GM12878 (cell line): Measurements from ENCODE around the gene CSMD2. TPM values are rescaled to one million over a fixed set of nuclear protein-coding genes. Genes with fewer than 3 reads are reported as not detected.

Experiments
- ATAC-seq: fragments of 200-7000 bp; cut with Tn5 transposase; 3 replicates; pipeline ENCODE4 v1.9.1; 2020; ENCODE audit warnings: mild to moderate bottlenecking, moderate library complexity
- BruUV-seq: library from RNA; stranded (reverse); fragments of 400-500 nt; replicated peaks from 2 replicates; lab custom pipeline; 2021; lab: Mats Ljungman, UMichigan
- CTCF ChIA-PET: fragments of 300-600 bp; sonication (Branson Sonifier 250); formaldehyde crosslinking; extraction: SDS; loops from one replicate; lab custom pipeline; 2021; ENCODE audit warnings: inconsistent platforms; lab: Yijun Ruan, JAX
- POLR2A ChIA-PET: fragments of 350-600 bp; formaldehyde crosslinking; extraction: SDS; loops from one replicate; lab custom pipeline; 2021; ENCODE audit warnings: inconsistent platforms; lab: Charles Lee
- RAD21 ChIA-PET: fragments of 300-600 bp; sonication (Branson Sonifier 250); formaldehyde crosslinking; loops from one replicate; lab custom pipeline; 2023; ENCODE audit warnings: antibody characterized with exemption; ENCODE audit not compliant: unreplicated experiment; lab: Charles Lee
- SMC1A ChIA-PET: fragments of 300-600 bp; sonication (Branson Sonifier 250); formaldehyde crosslinking; loops from one replicate; lab custom pipeline; 2023; ENCODE audit not compliant: unreplicated experiment, uncharacterized antibody; lab: Charles Lee
- DNase-seq: peaks from one replicate; pipeline ENCODE4 v3.0.0-alpha.2; 2011; ENCODE audit warnings: low read depth, low spot score
- FAIRE-seq: peaks from 3 replicates; lab custom pipeline; 2011; peaks lifted over from hg19 to GRCh38; lab: Jason Lieb, UNC
- H2AFZ ChIP-seq: 2 replicates; pipeline ENCODE4 v1.6.0; 2011; ENCODE audit warnings: low read depth, low read length, control low read depth; ENCODE audit not compliant: control insufficient read depth
- H3K27ac ChIP-seq: 2 replicates; pipeline ENCODE4 v1.5.1; 2011; ENCODE audit warnings: control low read depth; ENCODE audit not compliant: control insufficient read depth, insufficient read depth
- H3K27me3 ChIP-seq, 2 experiments: replicated peaks in 1 of 2; 2 replicates each; pipeline versions ENCODE4 v1.6.0 to v1.6.1; 2011; ENCODE audit warnings: low read length in 1 of 2; ENCODE audit not compliant: control insufficient read depth in 2 of 2, insufficient read depth in 2 of 2
- H3K36me3 ChIP-seq, 2 experiments: 2 replicates each; pipeline ENCODE4 v1.5.1; 2011; ENCODE audit warnings: low read length in 1 of 2; ENCODE audit not compliant: control insufficient read depth in 2 of 2, insufficient read depth in 2 of 2
- H3K4me1 ChIP-seq: 2 replicates; pipeline ENCODE4 v1.6.1; 2011; ENCODE audit warnings: mild to moderate bottlenecking, low read length, moderate library complexity, mixed read lengths; ENCODE audit not compliant: control insufficient read depth, insufficient read depth
- H3K4me2 ChIP-seq: 2 replicates; pipeline ENCODE4 v1.6.0; 2011; ENCODE audit warnings: control low read depth; ENCODE audit not compliant: control insufficient read depth, insufficient read depth
- H3K4me3 ChIP-seq: fragments of 200-600 bp; sonication (generic); 2 replicates; pipeline ENCODE4 v1.5.1; 2016
- H3K79me2 ChIP-seq: 2 replicates; pipeline ENCODE4 v1.6.0; 2011; ENCODE audit warnings: low read length; ENCODE audit not compliant: control insufficient read depth, insufficient read depth
- H3K9ac ChIP-seq: 2 replicates; pipeline ENCODE4 v1.8.0; 2011; ENCODE audit warnings: low read length, control low read depth, mixed read lengths; ENCODE audit not compliant: control insufficient read depth, insufficient read depth
- H3K9me3 ChIP-seq: replicated peaks from 3 replicates; pipeline ENCODE4 v1.5.1; 2011; ENCODE audit warnings: mild to moderate bottlenecking, low read length; ENCODE audit not compliant: control insufficient read depth, insufficient read depth
- H4K20me1 ChIP-seq: 2 replicates; pipeline ENCODE4 v1.6.0; 2011; ENCODE audit not compliant: control insufficient read depth, insufficient read depth
- ZNF217 ChIP-seq: fragments of 450-650 bp; IDR thresholded peaks from 2 replicates; pipeline ENCODE4 v1.6.1; 2017; ENCODE audit warnings: antibody characterized with exemption, mild to moderate bottlenecking
- WGBS: methylation state at CpG from one replicate; pipeline ENCODE4 v1.1.6; 2016; ENCODE audit warnings: low lambda C conversion rate; ENCODE audit not compliant: insufficient replicate concordance, insufficient coverage; ENCODE audit errors: missing lambda C conversion rate; 5-methylcytosine and 5-hydroxymethylcytosine counted together
- in situ Hi-C: fragments of 300-500 bp; cut with MboI; formaldehyde crosslinking; loops from 9 replicates; pipeline ENCODE4 v1.14.3; 2018; ENCODE audit warnings: mixed read lengths
- intact Hi-C: fragments of 100-400 bp; cut with micrococcal nuclease; formaldehyde crosslinking; loops from one replicate; pipeline ENCODE4 v1.14.2; 2022; ENCODE audit not compliant: unreplicated experiment
- polyA plus RNA-seq, 11 experiments: library from polyadenylated mRNA; depleted of rRNA in 4 of 11; unstranded in 6 of 11; stranded (reverse) in 5 of 11; fragments of >200 nt; fragmentation: Nextera tagmentation in 4 of 11; fragmentation: Illumina TruSeq in 1 of 11; extraction: Ambion mirVana in 4 of 11; extraction: Trizol in 1 of 11; gene quantifications; 1 replicate in 1 of 11; 2 replicates in 10 of 11; pipeline versions ENCODE4 v1.2.1 to v1.2.3, GENCODE V29; 2011 to 2016; ENCODE audit warnings: inconsistent platforms in 2 of 11, missing spikeins in 2 of 11, low read depth in 1 of 11
- total RNA-seq, 4 experiments: library from RNA; depleted of rRNA in 3 of 4; stranded (reverse); fragments of >200 nt in 3 of 4; fragmentation: Illumina TruSeq in 1 of 4; extraction: Trizol in 1 of 4; gene quantifications; 2 replicates each; pipeline versions ENCODE4 v1.2.1 to v1.2.3, GENCODE V29; 2013 to 2021
- TF ChIP-seq, protein P1 (sequence below): fragments of 450-650 bp; IDR thresholded peaks from 2 replicates; pipeline ENCODE4 v1.6.1; 2014; ENCODE audit warnings: mild to moderate bottlenecking
- TF ChIP-seq, protein P2 (sequence below): fragments of 450-650 bp; formaldehyde crosslinking; IDR thresholded peaks from 2 replicates; pipeline ENCODE4 v1.4.0; 2020; ENCODE audit warnings: mild to moderate bottlenecking, moderate library complexity
- TF ChIP-seq, protein P3 (sequence below): fragments of 450-650 bp; conservative IDR thresholded peaks from 2 replicates; pipeline ENCODE4 v1.6.1; 2017; ENCODE audit warnings: mild to moderate bottlenecking, moderate library complexity

The CSMD2 gene
- total and polyA plus RNA-seq, 10 of the 15 experiments (the other 5 are each of a cell fraction or from before 2014, with no cell fraction given) = under 0.01 TPM; not detected in 9

DNA sequence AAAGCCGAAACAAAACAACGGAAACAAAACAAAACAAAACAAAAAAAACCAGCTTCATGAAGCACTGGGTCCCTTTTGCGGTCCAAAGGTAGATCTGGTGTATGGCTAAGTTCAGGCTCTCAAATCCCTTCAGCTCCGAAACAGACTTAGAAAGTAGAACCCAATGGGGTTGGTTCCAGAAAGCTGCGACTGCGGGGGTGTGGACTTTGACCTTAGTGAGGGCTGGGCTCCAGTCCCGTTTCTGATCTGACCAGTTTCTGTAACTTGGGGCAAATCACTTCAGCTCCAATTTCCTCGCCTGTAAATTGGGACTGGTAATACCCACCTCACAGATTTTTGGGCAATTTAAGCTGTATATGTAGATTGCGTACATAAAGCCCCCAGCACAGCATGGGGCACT lies 587.4 kb downstream of the CSMD2 start:
- SMC1A ChIA-PET = no interaction called here

More for the DNA sequence above, 587.4 kb downstream of the CSMD2 start:
- intact Hi-C loops = no loop called here
- H3K4me2 ChIP-seq = no peak overlapping the region
- no peak for FAIRE-seq
- H3K27me3 ChIP-seq = no peaks in the 10 kb centered on the region; a peak in 1 of 4 replicates
- no peak overlapping the region for H2AFZ ChIP-seq
- no peak for ATAC-seq
- no peak overlapping the region for H3K4me3 ChIP-seq
- 59% methylated on average over 9 of the region's 9 CpGs for WGBS
- no peaks in the 10 kb centered on the region for H3K36me3 ChIP-seq
- in situ Hi-C loops = no loop called here
- DNase-seq = no peak
- no peak overlapping the region for H3K27ac ChIP-seq
- POLR2A ChIA-PET = no interaction called here
- no peaks in the 10 kb centered on the region for H3K79me2 ChIP-seq
- no TSS peak for BruUV-seq
- RAD21 ChIA-PET = interaction anchor here (0.6 kb wide), 1 partner anchor 52 kb away, joined by 4 read pairs; no protein-coding TSS in a partner anchor
- CTCF ChIA-PET = no interaction called here
- H4K20me1 ChIP-seq = no peaks in the 10 kb centered on the region
- H3K9me3 ChIP-seq = no peaks in the 10 kb centered on the region
- no peaks in the 10 kb centered on the region for H3K4me1 ChIP-seq
- TF ChIP-seq, protein P1, sequence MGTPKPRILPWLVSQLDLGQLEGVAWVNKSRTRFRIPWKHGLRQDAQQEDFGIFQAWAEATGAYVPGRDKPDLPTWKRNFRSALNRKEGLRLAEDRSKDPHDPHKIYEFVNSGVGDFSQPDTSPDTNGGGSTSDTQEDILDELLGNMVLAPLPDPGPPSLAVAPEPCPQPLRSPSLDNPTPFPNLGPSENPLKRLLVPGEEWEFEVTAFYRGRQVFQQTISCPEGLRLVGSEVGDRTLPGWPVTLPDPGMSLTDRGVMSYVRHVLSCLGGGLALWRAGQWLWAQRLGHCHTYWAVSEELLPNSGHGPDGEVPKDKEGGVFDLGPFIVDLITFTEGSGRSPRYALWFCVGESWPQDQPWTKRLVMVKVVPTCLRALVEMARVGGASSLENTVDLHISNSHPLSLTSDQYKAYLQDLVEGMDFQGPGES = no peak
- TF ChIP-seq, protein P2, sequence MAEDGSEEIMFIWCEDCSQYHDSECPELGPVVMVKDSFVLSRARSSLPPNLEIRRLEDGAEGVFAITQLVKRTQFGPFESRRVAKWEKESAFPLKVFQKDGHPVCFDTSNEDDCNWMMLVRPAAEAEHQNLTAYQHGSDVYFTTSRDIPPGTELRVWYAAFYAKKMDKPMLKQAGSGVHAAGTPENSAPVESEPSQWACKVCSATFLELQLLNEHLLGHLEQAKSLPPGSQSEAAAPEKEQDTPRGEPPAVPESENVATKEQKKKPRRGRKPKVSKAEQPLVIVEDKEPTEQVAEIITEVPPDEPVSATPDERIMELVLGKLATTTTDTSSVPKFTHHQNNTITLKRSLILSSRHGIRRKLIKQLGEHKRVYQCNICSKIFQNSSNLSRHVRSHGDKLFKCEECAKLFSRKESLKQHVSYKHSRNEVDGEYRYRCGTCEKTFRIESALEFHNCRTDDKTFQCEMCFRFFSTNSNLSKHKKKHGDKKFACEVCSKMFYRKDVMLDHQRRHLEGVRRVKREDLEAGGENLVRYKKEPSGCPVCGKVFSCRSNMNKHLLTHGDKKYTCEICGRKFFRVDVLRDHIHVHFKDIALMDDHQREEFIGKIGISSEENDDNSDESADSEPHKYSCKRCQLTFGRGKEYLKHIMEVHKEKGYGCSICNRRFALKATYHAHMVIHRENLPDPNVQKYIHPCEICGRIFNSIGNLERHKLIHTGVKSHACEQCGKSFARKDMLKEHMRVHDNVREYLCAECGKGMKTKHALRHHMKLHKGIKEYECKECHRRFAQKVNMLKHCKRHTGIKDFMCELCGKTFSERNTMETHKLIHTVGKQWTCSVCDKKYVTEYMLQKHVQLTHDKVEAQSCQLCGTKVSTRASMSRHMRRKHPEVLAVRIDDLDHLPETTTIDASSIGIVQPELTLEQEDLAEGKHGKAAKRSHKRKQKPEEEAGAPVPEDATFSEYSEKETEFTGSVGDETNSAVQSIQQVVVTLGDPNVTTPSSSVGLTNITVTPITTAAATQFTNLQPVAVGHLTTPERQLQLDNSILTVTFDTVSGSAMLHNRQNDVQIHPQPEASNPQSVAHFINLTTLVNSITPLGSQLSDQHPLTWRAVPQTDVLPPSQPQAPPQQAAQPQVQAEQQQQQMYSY (CRISPR knock-in tag) = no peak
- TF ChIP-seq, protein P3, sequence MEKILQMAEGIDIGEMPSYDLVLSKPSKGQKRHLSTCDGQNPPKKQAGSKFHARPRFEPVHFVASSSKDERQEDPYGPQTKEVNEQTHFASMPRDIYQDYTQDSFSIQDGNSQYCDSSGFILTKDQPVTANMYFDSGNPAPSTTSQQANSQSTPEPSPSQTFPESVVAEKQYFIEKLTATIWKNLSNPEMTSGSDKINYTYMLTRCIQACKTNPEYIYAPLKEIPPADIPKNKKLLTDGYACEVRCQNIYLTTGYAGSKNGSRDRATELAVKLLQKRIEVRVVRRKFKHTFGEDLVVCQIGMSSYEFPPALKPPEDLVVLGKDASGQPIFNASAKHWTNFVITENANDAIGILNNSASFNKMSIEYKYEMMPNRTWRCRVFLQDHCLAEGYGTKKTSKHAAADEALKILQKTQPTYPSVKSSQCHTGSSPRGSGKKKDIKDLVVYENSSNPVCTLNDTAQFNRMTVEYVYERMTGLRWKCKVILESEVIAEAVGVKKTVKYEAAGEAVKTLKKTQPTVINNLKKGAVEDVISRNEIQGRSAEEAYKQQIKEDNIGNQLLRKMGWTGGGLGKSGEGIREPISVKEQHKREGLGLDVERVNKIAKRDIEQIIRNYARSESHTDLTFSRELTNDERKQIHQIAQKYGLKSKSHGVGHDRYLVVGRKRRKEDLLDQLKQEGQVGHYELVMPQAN = no peak
- TF ChIP-seq ZNF217 = no peak
- TF ChIP-seq, all 136 proteins: peak for 0
- H3K9ac ChIP-seq = no peak overlapping the region
